Omental fat pad (tissue), 4 donors: ENCODE measurements around the gene MEGF6. TPM values are rescaled to one million over a fixed set of nuclear protein-coding genes. Genes with fewer than 3 reads are reported as not detected.
"Not testable (repeated sequence)": the region's sequence is repeated elsewhere in the genome, so short reads cannot be mapped to it uniquely, and the experiment has no call there.

Source experiments
- ATAC-seq: fragments of 150-250 bp; one replicate; pipeline ENCODE4 v1.9.1; 2016; ENCODE audit warnings: mild to moderate bottlenecking, moderate library complexity; ENCODE audit not compliant: low FRiP score
- DNase-seq: peaks from one replicate; pipeline ENCODE4 v3.0.0-alpha.2; 2019; ENCODE audit warnings: low spot score
- total RNA-seq, 4 donors: library from RNA; depleted of rRNA; stranded (reverse); fragments of >200 nt; gene quantifications; one replicate each; pipeline ENCODE4 v1.1.0, GENCODE V29; 2016
- TF ChIP-seq, protein P1 (sequence below), 3 donors: fragments of 450-650 bp; IDR thresholded peaks; one replicate each; pipeline ENCODE4 v1.5.1; 2016 to 2017; ENCODE audit warnings: antibody characterized with exemption in 3 of 3, mild to moderate bottlenecking in 3 of 3, moderate library complexity in 2 of 3

Gene MEGF6
- total RNA-seq, 4 donors from 2014 or later, result 13.2 to 60.1 (median 21.9) TPM

DNA sequence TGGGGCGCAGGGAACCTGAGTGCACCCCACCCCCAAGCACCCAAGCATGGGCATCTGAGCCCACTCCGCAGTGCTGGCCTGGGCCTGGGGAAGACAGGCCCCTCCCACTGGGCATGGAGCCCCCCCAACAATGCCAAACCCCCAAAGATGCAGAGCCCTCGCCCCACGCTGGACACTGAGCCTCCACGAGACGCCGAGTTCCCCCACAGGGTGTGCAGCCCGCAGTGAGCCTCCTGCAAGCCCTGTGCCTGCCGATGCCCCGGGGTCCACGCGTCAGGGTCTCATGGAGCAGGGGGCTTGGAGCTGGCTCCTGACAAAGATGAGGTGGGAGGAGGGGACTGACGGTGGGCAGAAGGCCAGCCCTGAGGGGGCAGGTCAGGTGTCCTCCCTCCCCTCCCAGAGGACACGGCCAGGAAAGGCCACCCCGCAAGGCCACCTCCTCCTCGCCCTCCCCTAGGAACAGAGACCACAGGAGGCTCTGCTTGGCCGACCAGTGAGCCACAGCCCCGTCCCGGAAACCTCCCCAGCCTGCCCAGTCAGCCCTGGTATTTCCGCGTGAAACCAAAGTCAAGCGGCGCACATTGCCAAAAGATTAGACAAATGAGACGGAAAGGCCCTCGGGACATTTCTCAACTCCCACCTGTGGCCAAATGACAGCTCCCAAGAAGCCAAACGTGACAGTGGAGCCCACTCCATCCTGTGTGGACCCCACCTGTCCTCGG lies 33.4 kb downstream of the MEGF6 start:
- TF ChIP-seq, protein P1, sequence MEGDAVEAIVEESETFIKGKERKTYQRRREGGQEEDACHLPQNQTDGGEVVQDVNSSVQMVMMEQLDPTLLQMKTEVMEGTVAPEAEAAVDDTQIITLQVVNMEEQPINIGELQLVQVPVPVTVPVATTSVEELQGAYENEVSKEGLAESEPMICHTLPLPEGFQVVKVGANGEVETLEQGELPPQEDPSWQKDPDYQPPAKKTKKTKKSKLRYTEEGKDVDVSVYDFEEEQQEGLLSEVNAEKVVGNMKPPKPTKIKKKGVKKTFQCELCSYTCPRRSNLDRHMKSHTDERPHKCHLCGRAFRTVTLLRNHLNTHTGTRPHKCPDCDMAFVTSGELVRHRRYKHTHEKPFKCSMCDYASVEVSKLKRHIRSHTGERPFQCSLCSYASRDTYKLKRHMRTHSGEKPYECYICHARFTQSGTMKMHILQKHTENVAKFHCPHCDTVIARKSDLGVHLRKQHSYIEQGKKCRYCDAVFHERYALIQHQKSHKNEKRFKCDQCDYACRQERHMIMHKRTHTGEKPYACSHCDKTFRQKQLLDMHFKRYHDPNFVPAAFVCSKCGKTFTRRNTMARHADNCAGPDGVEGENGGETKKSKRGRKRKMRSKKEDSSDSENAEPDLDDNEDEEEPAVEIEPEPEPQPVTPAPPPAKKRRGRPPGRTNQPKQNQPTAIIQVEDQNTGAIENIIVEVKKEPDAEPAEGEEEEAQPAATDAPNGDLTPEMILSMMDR (IDR thresholded peaks at IDR 0.05), result no peak
- DNase-seq, result no peak
- no peak for ATAC-seq

DNA sequence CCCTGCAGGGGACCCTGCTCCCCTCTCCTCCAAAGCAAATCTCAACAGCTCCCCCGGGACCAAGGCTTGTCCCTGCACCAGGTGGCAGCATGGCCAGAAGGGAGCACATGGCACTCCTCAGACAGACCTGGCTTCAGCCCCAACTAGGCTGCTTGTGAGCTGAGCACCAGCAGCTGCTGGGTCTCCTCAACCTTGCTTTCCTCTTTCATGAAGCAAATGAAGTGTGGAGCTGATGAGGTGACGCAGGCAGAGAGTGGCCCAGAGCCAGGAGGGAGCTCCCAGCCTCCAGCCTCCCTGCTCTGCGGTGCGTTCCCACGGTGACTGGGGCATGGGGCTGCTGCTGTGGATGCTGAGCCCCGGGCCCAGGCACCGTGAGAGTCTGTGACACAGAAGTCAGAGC lies 34.0 kb downstream of the MEGF6 start:
- ATAC-seq (no peak), DNase-seq (no peak)
- TF ChIP-seq, protein P1 (IDR thresholded peaks at IDR 0.05), result no peak

DNA sequence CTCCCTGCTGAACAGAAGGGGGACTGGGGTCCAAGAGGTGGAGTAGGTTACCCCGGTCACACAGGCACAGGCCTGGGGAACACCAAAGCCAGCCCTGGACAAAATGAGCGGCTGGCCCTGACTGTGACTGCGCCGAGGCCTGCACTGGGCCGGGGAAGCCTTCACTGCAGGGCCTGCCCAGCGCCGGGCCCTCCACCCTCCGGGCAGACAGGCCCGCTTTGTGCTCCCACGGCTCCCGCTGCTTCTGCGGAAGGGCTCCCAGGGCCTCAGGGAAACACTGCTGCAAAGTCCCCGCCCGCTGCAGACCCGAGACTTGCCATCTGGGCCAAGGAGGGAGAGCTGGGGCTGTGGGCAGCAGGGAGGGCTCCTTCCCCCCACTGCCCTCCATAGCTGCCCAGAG lies 35.3 kb downstream of the MEGF6 start:
- TF ChIP-seq, protein P1 (IDR thresholded peaks at IDR 0.05), result no peak
- ATAC-seq, result no peak
- no peak for DNase-seq

DNA sequence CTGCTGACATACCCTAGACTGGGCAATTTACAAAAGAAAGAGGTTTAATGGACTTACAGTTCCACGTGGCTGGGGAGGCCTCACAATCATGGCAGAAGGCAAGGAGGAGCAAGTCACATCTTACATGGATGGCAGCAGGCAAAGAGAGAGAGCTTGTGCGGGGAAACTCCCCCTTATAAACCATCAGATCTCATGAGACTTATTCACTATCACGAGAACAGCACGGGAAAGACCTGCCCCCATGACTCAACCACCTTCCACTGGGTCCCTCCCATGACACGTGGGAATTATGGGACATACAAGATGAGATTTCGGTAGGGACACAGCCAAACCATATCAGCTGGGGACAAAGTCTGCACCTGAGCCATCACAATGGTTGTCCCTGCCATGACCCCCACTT lies 35.8 kb downstream of the MEGF6 start:
- ATAC-seq, DNase-seq: not testable (repeated sequence)

DNA sequence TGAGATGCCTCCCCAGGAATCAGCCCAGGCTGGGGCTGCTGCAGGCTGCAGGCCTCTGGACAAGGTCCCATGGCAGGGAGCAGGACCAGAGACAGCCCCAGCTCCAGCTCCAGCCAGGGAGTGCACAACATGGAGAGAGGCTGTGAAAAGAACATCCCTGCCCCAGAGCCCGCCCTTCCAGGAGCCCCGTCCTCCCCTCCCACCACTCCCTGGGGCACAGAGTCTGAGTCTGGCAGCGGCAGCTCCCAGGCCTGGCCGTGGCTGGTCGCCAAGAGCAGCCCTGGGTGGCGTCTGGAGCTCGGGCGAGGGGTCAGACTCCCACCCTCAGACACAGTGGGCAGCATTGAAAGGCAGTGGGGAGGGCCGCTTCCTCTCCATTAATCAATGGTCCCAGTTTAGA lies 37.8 kb downstream of the MEGF6 start:
- ATAC-seq (no peak), DNase-seq (no peak)
- TF ChIP-seq, protein P1 (IDR thresholded peaks at IDR 0.05), result no peak

DNA sequence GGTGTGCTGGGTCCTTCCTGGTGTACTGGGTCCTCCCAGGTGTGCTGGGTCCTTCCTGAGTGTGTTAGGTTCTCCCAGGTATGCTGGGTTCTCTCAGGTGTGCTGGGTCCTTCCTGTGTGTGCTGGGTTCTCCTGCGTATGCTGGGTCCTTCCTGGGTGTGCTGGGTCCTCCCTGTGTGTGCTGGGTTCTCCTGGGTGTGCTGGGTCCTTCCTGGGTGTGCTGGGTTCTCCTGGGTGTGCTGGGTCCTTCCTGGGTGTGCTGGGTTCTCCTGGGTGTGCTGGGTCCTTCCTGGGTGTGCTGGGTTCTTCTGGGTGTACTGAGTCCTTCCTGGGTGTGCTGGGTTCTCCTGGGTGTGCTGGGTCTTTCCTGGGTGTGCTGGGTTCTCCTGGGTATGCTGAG lies 38.7 kb downstream of the MEGF6 start:
- ATAC-seq, DNase-seq: not testable (repeated sequence)

DNA sequence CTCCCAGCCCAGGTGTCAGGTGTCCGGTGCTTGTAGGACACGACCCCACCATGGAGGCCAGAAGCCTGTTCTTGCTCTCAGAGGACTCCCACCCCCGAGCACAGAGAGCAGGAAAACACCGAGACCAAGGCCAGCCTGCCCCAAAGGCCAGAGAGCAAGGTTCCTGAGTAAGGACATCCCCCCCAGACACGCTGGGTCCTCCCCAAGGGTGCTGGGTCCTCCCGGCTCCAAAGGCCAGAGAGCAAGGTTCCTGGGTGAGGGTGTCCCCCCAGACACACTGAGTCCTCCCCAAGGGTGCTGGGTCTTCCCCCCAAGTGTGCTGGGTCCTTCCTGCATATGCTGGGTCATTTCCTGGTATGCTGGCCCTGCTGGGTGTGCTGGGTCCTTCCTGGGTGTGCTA lies 40.0 kb downstream of the MEGF6 start:
- no peak for DNase-seq
- TF ChIP-seq, protein P1 (IDR thresholded peaks at IDR 0.05), result no peak
- ATAC-seq, result no peak

DNA sequence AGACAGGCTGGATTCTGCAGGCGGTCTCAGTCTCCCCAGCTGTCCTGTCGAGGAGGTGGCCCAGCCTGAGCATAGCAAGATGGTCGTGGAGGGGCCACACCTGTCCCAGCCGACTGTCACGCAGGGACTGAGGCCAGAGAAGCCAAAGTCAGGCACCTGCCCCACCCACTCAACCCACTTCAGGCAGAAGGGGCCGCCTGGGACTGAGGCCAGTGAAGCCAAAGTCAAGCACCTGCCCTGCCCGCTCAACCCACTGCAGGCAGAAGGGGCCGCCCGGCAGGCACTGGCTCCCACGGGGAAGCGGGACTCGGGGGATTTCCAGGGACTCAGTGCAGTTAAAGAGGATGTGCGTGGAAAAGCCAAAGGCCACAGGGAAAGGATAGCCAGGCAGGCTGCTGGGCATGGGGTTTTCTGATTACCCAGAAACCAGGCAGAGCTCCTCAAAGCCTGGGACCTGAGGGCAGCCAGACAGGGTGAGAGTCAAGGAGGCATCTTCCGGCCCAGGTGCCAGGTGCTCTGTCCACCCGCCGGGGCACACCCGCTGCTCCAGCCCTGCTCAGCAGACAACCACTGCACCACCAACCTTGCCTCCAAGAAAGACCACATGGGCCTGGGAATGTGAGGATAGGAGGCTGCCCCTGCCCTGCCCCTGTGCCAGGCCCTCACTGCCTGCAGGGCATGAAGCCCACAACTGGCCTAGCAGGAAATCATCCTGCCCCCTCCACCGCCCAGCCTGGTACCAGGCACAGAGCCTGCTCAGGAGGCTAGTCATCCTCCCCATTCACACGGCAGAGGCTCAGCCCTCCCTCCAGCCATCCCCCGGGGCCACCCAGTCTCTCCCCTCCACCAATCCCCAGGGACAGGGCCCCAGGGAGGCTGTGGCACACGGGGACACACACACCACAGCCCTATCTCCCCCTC lies 41.0 kb downstream of the MEGF6 start:
- no peak for ATAC-seq
- DNase-seq, result no peak
- TF ChIP-seq, protein P1 (IDR thresholded peaks at IDR 0.05), result no peak
